Right hindlimb (tissue), 1 donor: ENCODE data around the gene KCTD6.

Experiments used
- DNase-seq: peaks from one replicate; pipeline ENCODE4 v3.0.0-alpha.2; 2018

Gene KCTD6

DNA sequence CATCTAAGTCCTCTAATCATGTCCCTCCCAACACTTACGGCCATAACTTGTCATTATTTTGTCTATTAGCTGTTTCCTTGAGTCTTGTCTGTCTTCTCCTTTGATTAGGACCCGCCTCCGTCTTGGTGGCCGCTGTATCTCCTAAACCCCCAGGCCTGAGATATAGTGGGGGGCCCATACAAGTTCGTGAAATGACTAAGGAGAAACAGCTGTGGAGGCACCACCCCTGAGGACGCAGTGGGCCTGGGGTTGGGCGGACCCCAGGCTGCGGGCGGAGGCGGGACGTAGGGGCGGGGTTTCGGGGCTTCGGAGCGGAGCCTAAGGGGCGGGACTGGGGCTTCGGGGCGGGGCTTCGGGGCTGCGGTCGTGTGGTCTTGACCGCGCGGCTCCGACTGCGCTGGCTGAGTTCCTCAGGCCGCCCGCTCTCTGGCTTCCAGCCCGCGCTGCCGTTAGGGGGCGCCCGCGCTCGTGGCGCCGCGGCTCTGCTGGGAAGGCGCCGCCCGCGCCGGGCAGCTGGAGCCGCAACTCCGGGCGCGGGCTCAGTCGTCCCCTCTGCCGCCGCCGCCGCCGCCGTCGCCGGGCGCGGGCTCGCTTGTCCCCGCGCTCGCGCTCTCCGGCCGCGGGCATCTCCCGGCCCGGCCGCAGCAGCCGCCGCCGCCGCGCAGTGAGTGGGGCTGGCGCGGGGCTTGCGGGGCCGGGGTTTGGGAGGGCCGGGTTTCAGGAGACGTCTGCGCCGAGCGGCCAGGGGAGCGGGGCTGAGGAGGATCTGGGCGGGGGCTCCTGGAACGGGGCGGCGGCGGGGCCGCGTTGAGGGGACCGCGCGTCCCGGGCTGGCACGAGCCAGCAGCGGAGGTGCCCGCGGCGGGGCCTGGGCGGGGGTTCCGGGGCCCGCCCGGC, at the start of gene KCTD6:
KCTD6 (plus strand) TSS at position 591 of the 897 bp plus-strand sequence. CDS start 6,660 bp downstream, outside the sequence.
- peak; percentile 96 for DNase-seq

- DNase-seq = no peak
Measured at GRCh38 chr3:58452176-58452575, 39.7 kb upstream of the KCTD6 start.

DNA sequence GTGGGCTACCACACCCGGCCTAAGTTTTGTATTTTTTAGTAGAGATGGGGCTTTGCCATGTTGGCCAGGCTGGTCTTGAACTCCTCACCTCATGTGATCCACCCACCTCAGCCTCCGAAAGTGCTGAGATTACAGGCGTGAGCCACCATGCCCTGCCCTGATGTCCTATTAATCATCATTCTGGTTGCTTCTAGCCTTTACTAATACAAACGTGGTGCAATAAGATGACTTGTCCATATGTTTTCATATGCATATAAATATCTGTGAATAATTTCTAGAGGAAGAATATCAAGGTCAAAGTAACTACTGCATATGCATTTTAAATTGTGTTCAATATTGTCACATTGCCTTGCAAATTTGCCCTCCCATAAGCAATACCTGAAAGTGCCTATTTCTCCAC, 32.7 kb upstream of the KCTD6 start:
- DNase-seq = no peak

GRCh38 chr3:58462829-58463180, 29.1 kb upstream of the KCTD6 start:
- no peak for DNase-seq

DNA sequence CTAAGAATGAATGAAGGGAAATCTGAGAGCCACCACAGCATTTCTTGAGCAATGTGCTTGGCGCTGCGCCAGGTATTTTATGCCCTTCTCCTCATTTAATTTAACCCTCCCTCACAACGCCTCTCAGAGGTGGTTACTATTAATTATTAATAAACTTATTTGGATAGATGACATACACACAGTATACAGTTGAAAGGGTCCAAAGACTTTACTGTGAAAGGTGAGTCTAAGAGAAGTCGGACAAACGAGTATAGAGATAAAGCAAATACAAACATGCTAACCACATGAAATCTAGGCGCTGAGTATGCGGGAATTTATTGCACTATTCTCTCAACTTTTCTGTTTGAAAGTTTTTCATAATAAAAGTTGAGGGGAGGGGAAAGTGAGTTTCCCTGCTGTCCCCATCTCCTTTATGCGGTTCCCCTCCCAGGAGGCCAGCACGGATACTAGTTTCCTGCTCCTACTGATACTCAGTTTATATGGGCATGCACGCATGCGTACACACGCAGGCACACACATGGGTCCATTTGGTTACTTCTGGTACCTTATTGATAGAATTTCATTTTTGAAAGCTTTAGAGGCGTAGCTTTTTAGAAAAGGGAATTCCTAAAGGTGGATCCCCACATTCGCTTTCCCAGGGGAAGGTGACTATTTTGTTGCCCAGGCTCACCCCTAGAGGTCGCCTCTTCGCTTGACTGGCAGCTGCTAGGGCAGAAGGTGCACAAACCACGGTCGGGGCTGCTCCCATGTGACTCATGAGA, 28.5 kb upstream of the KCTD6 start:
- DNase-seq = peak; percentile 59

GRCh38 chr3:58463942-58464271, 28.0 kb upstream of the KCTD6 start:
- no peak for DNase-seq

DNA sequence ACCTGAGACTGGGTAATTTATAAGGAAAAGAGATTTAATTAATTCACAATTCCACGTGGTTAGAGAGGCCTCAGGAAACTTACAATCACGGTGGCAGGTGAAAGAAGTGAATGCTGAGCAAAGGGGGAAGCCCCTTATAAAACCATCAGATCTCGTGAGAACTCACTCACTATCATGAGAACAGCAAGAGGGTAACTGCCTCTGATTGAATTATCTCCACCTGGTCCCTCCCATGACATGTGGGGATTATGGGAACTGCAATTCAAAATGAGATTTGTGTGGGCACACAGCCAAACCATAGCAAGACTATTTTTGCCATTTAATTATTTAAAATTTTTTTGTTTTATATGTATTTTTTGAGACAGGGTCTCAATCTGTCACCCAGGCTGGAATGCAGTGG, 27.0 kb upstream of the KCTD6 start:
- DNase-seq = no peak

GRCh38 chr3:58466899-58467563, 24.9 kb upstream of the KCTD6 start:
- no peak for DNase-seq

DNA sequence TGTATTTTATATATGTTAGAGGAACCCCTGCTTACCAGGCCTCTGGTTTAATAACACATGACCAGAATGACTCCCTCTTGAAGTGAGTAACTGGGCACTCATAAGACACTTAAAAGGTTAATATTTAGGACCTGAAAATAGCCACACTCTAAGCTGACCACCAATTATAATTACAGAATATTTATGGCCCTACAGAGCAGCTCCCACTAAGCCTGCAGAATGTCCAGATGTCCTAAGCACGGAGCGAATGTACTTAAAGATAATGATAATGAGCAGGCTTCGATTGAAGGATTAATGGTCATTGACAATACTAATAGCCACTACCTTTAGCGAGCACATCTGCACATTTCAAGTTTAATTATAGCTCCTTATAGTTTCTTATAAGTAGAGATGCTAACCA, 22.8 kb upstream of the KCTD6 start:
- no peak for DNase-seq

GRCh38 chr3:58470363-58471024, 21.4 kb upstream of the KCTD6 start:
- no peak for DNase-seq

DNA sequence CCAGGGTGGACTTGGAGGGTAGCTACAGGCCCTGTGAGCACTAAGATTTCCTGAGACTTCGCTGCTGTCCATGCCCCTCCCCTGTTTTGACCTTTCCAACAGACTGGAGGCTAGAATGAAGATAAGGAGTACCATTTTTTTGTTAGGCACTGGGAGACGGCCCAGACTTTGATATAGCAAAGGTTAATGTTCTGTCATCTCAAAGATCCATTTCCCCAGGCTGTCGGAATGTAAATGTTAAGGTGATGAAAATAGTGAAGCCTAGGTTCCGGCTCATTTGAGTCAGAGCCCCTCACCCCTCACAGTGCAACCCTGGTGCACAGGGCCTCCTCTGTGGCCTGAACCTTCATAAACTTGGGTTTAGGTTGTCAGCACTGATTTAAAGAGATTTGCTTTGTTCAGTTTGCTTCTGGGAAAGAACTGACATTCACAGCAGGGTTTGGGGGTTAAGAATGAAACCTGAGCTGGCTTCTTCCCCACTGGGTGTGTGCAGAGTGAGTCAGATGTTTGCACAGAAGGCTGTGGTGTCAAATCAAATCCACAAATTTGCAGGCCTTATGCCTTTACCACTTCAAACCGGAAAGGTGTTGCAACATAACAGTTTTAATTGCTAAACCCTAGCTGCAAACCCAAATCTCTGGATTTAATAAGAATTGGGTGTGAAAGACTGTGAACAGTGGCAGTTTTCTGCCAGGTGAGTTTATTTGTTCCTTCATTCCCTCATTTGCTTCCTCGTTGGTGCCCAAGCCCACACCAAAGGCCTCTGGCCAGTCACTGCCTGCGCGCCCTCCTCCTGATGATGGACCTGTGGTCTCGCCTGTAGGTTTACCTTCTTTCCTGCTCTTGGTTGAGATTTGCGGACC, 20.6 kb upstream of the KCTD6 start:
- DNase-seq = no peak

GRCh38 chr3:58473275-58473674, 18.6 kb upstream of the KCTD6 start:
- DNase-seq = no peak

DNA sequence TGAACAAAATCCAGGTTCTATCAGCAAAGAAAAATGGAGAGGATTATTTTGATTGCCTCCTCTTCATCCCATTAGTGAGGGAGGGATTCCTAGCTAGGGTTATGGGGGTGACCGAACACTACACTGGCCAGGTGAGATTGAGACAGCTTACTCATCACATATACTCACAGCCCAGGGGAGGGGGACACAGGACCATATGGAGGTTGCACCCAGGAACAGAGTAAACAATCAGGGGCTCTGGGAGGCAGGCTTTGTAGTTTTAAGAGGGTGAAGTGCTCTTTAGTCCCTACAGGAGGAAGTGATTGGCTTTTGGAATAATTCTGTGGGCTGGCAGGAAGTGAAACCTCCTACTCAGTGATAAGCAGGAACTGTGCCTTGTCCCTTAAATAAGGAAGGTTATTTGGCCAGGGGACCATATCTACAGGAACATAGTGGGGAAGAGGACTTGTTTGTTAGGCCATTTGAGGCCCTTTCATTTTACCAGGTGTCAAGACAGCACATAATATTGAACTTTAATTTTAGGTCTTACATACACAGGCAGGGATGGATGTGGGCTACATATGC, 17.5 kb upstream of the KCTD6 start:
- DNase-seq = no peak

DNA sequence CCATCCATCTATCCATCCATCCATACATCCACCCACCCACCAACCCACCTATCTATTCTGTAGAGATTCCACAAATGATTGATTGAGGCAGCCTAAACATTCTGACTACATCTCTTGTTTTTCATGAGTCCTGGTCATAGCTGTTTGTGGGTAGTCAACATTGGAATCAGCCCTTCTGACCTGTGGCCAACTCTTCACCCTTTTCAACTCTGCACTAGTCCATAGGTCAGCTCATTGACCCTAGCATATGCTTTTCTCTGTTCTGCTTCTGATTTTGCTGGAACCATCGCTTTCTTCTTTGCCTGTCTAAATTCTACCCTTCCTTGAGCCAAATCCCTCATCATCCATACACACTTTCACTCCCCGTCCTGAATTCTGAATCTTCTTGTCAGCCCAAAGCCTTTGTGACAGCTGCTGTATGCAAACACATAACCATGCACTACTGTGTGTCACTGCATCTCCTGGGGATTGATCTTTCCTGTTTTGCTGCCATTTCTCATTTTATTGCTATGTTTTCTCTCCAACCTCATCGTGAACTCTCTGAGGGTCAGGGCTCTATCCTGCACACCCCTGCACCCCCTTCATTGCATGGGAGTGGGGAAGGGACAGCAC, 16.8 kb upstream of the KCTD6 start:
- DNase-seq = no peak

DNA sequence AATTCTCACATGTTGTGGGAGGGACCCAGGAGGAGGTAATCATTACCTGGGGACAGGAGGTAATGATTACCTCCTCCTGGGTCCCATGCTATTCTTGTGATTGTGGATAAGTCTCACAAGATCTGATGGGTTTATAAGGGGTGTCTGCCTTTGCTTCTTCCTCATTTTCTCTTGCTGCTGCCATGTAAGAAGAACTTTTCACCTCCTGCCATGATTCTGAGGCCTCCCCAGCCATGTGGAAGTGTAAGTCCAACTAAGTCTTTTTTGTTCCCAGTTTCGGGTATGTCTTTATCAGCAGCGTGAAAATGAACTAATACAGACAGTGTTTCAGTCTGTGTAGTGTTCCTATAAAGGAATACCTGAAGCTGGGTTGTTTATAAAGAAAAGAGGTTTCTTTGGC, 13.1 kb upstream of the KCTD6 start:
- DNase-seq = no peak

DNA sequence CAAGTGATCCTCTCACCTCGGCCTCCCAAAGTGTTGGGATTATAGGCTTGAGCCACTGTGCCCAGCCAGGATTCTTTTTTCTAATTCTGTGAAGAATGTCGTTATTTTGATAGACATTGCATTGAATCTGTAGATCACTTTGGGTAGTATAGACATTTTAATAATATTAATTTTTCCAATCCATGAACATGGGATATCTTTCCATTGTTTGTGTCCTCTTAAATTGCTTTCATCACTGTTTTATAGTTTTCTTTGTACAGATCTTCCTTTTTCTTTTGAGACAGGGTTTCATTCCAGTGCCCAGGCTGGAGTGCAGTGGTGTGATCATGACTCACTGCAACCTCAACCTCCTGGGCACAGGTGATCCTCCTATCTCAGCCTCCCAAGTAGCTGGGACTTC, 11.6 kb upstream of the KCTD6 start:
- DNase-seq = no peak

GRCh38 chr3:58482917-58483636, 8.8 kb upstream of the KCTD6 start:
- DNase-seq = no peak

GRCh38 chr3:58484045-58484721, 7.7 kb upstream of the KCTD6 start:
- DNase-seq = no peak

GRCh38 chr3:58484722-58485069, 7.2 kb upstream of the KCTD6 start:
- DNase-seq = no peak

GRCh38 chr3:58485801-58486435, 6.0 kb upstream of the KCTD6 start:
- no peak for DNase-seq
